Suppressor macrophage treated with lipopolysaccharide for 1 hour (primary cell): ENCODE measurements around the gene CBX8.

Experiments used
- DNase-seq, 3 donors: peaks; one replicate each; pipeline ENCODE4 v3.0.0-alpha.2; 2020 to 2022

The CBX8 gene

DNA sequence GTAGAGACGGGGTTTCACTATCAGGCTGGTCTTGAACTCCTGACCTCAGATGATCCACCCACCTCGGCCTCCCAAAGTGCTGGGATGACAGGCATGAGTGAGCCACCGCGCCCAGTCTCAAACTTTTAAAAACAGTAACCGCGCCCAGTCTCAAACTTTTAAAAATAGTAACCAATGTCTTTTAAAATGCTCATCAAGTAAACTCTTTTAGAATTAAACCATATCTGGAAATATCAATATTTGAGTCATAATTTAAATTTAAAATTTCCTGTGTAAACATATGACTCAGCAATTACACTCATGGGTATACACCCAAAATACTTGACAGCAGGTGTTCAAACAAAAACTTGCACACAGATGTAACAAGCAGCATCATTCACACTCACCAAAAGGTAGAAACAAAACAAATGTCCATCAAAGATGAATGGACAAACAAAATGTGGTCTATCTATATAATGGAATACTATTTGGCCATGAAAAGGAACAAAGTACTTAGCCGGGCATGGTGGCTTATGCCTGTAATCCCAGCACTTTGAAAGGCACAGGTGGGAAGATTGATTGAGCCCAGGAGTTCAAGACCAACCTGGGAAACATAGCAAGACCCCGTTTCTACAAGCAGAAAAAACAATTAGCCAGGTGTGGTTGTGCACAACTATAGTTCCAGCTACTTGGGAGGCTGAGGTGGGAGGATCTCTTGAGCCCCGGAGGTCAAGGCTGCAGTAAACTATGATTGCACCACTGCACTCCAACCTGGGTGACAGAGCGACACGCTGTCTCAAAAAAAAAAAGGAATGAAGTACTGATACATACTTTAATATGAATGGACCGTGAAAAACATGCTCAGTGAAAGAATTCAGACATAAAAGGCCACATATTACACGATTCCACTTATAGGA lies 46.0 kb downstream of the CBX8 start:
- no peak for DNase-seq

DNA sequence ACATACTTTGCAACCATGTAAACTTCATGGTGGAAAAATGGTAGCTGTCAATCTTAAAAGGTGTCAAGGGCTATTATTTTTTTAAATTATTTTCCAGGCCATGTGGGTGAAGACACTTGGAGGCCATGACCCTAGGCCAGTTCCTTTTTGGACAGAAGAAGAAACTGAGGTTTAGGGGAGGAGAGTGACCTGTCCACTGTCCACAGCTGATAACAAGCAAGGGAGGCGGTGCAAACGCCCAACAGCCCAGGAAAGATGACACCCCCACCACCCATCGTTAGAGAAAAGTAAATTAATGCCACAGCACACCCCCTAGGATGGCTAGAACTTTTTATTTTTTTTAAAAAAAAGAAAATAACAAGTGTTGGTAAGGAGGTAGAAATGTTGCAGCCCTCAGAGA lies 46.9 kb downstream of the CBX8 start:
- no peak for DNase-seq

DNA sequence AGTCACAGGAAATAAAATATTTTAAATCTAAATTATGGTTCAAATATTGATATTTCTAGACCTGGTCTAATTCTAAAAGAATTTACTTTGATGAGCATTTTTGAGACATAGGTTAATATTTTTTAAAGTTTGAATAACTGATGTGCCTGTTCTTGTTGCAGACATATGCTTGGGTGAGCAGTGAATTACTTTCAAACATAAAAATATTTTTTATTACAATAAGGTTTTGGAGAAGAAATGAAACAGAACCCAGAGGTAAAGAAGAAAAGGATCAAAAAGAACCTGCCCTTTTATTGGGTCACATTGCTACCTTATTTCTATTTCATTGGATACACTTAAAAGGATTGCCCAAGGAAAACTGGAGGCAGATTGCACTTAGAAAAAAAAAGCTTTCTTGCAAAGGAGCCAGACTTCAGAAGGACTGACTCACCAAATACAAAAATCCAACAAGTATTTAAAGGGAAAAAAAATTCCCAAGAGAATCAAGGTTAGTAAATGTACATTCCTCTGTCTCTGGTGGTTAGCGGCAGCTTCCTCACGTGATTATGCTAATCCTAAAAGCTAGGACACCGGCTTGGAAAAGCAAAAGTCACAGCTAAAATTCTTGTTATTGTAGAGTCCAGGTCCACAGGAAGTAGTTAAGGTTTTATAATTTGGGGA lies 47.6 kb downstream of the CBX8 start:
- DNase-seq: no peak

DNA sequence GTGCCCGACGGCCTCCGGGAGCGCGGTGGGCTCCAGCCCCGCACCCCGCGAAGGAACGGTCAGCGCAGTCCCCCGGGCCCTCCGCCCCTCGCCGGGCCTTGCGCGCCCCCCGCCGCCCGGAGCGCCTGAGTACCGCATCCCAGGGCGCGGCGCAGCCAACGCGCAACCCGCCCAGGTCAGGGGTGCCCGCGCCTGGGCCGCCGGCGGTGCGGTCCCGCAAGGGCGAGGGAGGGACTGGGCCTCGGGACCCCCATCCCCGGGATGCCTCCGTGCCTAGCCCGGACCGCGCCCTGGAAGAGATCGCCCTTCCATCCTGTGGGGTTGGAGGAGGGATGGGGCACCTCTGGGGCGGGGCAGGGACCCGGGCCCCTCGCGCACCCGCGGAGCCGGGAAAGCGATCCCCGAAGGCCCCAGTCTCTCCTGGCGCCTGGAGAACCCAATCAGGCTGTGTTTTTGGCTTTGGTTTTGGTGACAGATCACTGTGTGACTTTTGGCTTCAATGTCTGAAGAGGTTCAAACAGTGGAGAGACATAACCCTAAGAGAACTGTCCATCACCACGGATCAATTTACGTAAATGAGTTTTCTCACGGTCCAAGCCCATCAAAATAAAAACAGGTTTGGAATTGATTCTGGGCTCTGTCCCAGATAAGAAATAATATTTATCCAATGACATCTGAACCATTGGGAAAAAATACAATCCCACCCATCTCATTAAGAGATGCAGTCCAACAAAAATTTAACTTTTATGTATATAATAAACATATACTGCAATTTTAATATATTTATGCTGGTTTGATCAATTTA lies 48.4 kb downstream of the CBX8 start:
- no peak for DNase-seq

DNA sequence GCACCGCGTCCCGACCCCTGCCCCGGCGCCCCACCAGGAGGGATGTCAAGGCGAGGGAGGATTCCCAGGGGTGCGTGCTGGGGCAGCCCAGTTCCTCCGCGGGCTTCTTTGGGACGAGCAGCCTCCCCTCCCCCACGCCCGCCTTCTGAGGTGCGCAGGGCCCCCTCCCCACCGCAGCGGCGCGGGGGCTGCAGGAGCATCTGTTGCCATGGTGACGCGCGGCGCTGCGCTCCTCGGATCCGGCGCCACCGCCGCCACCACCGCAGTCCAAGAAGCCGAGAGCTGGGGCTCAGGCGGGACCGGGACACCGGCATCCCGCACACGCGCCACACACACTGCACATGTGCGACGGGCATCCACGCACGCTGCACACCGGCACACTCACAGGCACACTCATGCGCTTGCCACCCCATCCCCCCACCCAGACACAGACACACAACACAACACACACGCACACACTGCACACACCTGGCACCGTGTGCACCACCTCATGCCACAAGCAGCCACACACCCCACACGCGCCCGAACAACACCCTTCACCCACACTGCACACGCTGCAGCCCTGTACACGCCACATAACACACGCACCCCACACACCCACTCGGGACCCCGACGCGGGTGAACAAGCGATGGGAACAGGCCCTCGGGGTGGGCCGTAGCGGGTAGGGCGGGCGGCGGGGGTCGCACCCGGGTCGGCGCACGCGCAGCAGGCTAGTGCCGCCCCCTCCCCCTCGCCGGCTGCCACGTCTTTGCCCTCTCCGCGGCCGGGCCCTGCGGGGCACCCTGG lies 49.2 kb downstream of the CBX8 start:
- no peak for DNase-seq

DNA sequence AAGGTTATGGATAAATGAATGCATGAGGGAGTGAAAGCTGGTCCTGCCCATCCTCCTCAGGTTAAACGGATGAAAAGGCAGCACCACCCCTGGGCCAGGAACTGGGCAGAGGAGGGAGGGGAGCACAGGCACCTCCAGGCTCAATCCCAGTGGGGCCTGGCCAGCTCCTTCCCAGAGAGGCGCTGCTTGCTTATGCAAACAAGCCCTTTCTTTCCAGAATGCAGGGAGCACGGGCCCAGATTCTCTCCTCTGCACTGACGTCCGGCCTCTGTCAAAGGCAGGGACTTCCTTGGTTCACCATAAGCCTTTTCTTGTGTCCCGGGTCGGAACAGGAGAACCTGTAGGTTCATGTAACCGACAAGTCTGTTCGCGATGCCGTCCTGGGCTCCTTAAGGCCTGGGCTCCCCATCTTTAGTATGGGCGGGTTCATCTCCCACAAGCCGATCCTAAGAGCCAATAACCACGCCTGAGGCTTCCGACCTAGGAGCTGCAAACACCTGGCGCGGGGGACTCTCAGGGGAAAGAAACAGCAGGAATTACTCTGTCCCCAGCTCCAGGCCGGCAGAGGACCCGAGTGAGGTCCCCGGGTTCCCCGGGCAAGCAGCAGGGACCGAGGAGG lies 49.9 kb downstream of the CBX8 start:
- DNase-seq: no peak

DNA sequence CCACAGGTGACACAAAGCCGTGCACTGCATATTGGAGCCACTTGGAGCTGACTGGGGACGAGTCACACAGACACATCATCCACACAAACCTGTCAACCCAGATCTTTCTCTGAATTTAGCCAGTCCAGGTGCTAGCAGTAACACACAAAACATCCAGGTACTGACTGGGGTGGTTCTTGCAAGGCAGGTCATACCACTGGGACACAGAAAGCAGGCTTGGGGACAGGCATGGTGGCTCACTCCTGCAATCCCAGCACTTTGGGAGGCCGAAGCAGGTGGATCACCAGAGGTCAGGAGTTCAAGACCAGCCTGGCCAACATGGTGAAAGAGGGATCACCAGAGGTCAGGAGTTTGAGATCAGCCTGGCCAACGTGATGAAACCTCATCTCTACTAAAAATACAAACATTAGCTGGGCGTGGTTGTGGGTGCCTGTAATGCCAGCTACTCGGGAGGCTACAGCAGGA lies 51.2 kb downstream of the CBX8 start:
- no peak for DNase-seq

DNA sequence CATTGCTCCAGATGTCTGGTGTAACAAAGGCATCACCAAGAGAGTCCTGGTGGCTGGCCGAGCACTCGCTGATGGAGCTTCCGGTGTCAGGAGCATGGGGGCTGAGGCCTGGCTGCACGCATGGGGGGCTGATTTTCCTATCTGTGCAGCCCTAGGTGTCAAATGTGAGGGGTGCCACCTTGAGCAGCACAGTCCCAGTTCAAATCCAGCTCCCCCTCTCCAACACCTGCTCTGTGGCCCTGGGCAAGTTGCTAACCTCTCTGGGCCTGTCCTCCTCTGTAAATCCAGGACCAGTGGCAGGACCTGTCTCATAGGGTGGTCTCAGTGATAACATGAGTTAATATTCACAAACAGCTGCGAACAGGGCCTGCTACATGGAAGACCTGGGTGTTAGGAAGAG lies 53.3 kb downstream of the CBX8 start:
- DNase-seq: no peak

DNA sequence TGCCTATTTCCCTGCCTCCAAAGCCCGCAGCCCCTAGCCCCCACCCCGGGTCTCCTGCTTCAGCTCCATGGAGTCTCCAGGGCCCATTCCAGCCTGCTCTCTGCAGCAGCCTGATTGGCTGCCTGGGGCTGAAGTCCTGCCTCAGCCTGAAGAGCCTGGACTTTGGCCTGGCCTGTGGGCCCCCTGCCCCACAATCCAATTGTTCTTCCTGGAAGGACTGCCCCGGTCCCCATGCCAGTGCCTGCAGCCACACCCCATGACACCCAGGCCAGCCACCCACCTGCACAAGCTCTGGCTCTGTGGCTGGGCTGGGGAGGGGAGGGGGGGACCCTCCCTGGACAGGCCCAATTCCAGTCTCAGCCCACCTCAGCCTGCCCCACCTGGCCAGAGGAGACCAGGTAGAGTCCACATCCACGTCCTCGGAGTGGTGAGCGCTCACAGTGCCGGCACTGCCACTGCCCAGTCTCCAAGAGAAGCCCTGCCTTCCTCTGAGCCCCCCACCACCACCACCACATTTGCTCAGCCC lies 53.9 kb downstream of the CBX8 start:
- DNase-seq: no peak

DNA sequence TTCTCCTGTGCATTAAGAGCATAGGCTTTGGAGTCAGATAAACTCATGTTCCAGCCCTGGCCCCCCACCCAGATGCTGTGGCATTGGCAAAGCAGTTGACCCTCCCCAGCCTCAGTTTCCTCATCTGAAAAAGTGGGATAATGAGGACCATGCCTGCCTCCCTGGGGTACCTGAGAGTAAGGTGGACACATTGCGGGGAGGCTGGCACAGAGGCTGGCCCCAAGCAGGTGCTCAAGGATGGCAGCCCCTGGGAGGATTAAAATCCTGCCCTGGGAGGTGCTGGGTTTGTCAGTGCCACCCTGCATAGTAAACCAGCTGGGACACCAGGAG lies 54.3 kb downstream of the CBX8 start:
- no peak for DNase-seq
